ENCODE results near the gene SCAP. TPM values are rescaled to one million over a fixed set of nuclear protein-coding genes. Genes with fewer than 3 reads are reported as not detected.
A peak's percentile ranks its signal among the peaks of the same experiment; 100 is the strongest.

Gene SCAP
- total and polyA plus RNA-seq, 2 of the 4 experiments (the other 2 are of a cell fraction) = 25.3 to 34.6 TPM

DNA sequence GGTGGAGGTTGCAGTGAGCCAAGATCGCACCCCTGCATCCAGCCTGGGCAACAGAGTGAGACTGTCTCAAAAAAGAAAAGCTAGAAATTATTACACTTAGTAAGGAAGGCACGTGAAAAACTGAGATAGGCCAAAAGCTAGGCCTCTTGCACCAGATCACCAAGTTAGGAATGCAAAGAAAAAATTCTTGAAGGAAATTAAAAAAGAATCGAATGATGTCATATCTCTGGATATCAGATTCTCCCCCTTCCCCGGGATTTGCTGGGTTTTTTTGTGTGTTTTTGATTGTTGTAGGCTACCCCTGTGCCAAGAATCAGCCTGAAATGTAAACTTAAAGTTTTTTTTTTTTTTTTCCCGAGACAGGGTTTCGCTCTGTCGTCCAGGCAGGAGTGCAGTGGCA is 77.5 kb downstream of the SCAP start:
- H3K9me1 ChIP-seq (ENCODE audit: insufficient read depth, low read length) = peaks cover 27% of the 10 kb centered on the region
- no peak overlapping the region for H2BK120ac ChIP-seq (ENCODE audit: low read depth, low read length)
- H4K5ac ChIP-seq (ENCODE audit: low read depth, low read length) = no peak overlapping the region; the same call in 1 of the 2 replicates
- POLR2A ChIA-PET (ENCODE audit: unreplicated experiment) = interaction anchor here (1.6 kb wide), 1 partner anchor 18 kb away, joined by 8 read pairs; the partner anchor contains the start of gene PTPN23
- H3K9me3 ChIP-seq (ENCODE audit: control insufficient read depth, insufficient read depth, low read length) = no peaks in the 10 kb centered on the region
- no TSS peak for BruUV-seq (replicated peaks)
- peaks cover 45 to 79% of the 10 kb centered on the region in 2 experiments for H3K79me1 ChIP-seq (ENCODE audit: low read depth in 1 of 2, low read length in 2 of 2)
- DNase-seq = peak; percentile 81
- in situ Hi-C loops (cut with MboI; ENCODE audit: low sequenced_read_pairs) = no loop called here
- no peak overlapping the region for H2AK5ac ChIP-seq (ENCODE audit: low read depth, low read length)
- H3K4me2 ChIP-seq (ENCODE audit: low read depth, low read length) = no peak overlapping the region; the same call in 1 of the 2 replicates
- no CpG with 5 or more reads among the region's 7 CpGs for WGBS, 2 experiments (ENCODE audit: extremely low coverage in 2 of 2, insufficient read length in 1 of 2)
- no peak for TF ChIP-seq MAFK (IDR thresholded peaks at IDR 0.05; ENCODE audit: low read depth, low read length)
- TF ChIP-seq, protein P1, sequence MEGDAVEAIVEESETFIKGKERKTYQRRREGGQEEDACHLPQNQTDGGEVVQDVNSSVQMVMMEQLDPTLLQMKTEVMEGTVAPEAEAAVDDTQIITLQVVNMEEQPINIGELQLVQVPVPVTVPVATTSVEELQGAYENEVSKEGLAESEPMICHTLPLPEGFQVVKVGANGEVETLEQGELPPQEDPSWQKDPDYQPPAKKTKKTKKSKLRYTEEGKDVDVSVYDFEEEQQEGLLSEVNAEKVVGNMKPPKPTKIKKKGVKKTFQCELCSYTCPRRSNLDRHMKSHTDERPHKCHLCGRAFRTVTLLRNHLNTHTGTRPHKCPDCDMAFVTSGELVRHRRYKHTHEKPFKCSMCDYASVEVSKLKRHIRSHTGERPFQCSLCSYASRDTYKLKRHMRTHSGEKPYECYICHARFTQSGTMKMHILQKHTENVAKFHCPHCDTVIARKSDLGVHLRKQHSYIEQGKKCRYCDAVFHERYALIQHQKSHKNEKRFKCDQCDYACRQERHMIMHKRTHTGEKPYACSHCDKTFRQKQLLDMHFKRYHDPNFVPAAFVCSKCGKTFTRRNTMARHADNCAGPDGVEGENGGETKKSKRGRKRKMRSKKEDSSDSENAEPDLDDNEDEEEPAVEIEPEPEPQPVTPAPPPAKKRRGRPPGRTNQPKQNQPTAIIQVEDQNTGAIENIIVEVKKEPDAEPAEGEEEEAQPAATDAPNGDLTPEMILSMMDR (conservative IDR thresholded peaks at IDR 0.05; ENCODE audit: low read depth, low read length) = no peak
- TF ChIP-seq CHD1 (IDR thresholded peaks at IDR 0.05; ENCODE audit: low read depth, low read length) = no peak
- TF ChIP-seq BHLHE40 (IDR thresholded peaks at IDR 0.05; ENCODE audit: low read depth, low read length) = peak; percentile 81
- TF ChIP-seq, protein P2, sequence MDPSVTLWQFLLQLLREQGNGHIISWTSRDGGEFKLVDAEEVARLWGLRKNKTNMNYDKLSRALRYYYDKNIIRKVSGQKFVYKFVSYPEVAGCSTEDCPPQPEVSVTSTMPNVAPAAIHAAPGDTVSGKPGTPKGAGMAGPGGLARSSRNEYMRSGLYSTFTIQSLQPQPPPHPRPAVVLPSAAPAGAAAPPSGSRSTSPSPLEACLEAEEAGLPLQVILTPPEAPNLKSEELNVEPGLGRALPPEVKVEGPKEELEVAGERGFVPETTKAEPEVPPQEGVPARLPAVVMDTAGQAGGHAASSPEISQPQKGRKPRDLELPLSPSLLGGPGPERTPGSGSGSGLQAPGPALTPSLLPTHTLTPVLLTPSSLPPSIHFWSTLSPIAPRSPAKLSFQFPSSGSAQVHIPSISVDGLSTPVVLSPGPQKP (IDR thresholded peaks at IDR 0.05; ENCODE audit: borderline replicate concordance, low read depth, low read length) = no peak
- H2BK20ac ChIP-seq (ENCODE audit: low read depth, low read length) = no peak overlapping the region
- H2BK15ac ChIP-seq (ENCODE audit: low read depth, low read length) = no peak overlapping the region
- H3K27me3 ChIP-seq (ENCODE audit: control insufficient read depth, insufficient read depth, low read length) = no peaks in the 10 kb centered on the region
- no peak overlapping the region for H3K18ac ChIP-seq (ENCODE audit: low read depth, low read length)
- H3K4me3 ChIP-seq (ENCODE audit: insufficient read depth, low read depth, low read length) = no peak overlapping the region
- ATAC-seq (ENCODE audit: low read depth) = peak; percentile 40
- no peak overlapping the region for H2AFZ ChIP-seq (replicated peaks; ENCODE audit: low read length, poor library complexity)
- dilution Hi-C loops (cut with HindIII; ENCODE audit: low sequenced_read_pairs, unreplicated experiment) = no loop called here
- H3K4ac ChIP-seq (ENCODE audit: low read depth, low read length) = peak overlapping the region; percentile 30; the same call in 1 of the 2 replicates
- H2BK5ac ChIP-seq (ENCODE audit: low read depth, low read length, poor library complexity, severe bottlenecking) = no peak overlapping the region
- CTCF ChIA-PET = interaction anchor here (0.7 kb wide), 1 partner anchor 747 kb away, joined by 4 read pairs; no protein-coding TSS in a partner anchor
- H3K27ac ChIP-seq (ENCODE audit: insufficient read depth, low read length) = peak overlapping the region; percentile 81; the same call in 1 of the 2 replicates
- H4K20me1 ChIP-seq (ENCODE audit: insufficient read depth, low read length) = peaks cover 56% of the 10 kb centered on the region
- no peak overlapping the region for H3K23ac ChIP-seq (ENCODE audit: low read depth, low read length)
- H3K4me1 ChIP-seq (ENCODE audit: control insufficient read depth, insufficient read depth, low read length) = peaks cover 24% of the 10 kb centered on the region
- no peak overlapping the region for H4K91ac ChIP-seq (ENCODE audit: insufficient read depth, low read depth, low read length)
- H3K14ac ChIP-seq (replicated peaks; ENCODE audit: low read depth, low read length) = no peak overlapping the region
- H3K56ac ChIP-seq (ENCODE audit: extremely low read depth, insufficient read depth, low read length) = no peak overlapping the region
- H4K8ac ChIP-seq (ENCODE audit: low read depth in 2 of 2, low read length in 2 of 2) = peak overlapping the region in 1 of 2 experiments; percentile 9; a peak in 1 of 4 replicates
- no peak overlapping the region; the same call in 1 of the 2 replicates for H3K9ac ChIP-seq (ENCODE audit: low read depth, low read length)
- H2AK9ac ChIP-seq (replicated peaks; ENCODE audit: low read depth, low read length, poor library complexity) = no peak overlapping the region
- intact Hi-C loops (cut with micrococcal nuclease) = loop anchor here (1.0 kb wide), 1 partner anchor 23 kb away; no protein-coding TSS in a partner anchor
- peaks cover 10% of the 10 kb centered on the region for H3K36me3 ChIP-seq (ENCODE audit: control insufficient read depth, insufficient read depth, low read length)

Data from IMR-90 (cell line).